OCI-LY1 (cell line): ENCODE results near the gene SMAD6.

Source experiments
- CTCF ChIP-seq: fragments of 200-600 bp; sonication (generic), shearing (Covaris generic); IDR thresholded peaks from 2 replicates; pipeline ENCODE4 v1.5.1; 2017; ENCODE audit warnings: mild to moderate bottlenecking, antibody characterized with exemption, low read length, moderate library complexity, mixed read lengths
- EZH2 ChIP-seq: fragments of 200-600 bp; sonication (generic), shearing (Covaris generic); IDR thresholded peaks from 2 replicates; pipeline ENCODE4 v1.8.0; 2017; ENCODE audit warnings: borderline replicate concordance, mixed run types, mild to moderate bottlenecking, antibody characterized with exemption, low read length, moderate library complexity, mixed read lengths

DNA sequence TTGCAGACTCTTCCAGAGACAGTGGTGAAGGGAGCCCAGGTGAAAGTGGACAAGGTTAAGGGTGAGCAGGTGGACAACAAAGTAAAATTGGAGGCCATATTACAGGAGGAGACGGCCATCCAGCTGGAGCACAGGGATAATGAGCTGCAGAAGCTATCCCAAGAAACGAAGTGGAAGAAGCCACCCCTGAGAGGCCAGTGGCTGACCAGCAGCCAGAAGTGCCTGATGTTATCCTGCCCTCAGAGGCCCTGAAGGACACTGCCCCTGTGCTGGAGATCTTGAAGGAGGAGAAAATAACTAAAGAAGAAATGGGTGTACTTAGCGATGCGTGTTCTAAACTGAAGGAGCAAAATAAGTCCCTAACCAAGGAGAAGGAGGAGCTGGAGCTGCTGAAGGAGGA lies 107.6 kb downstream of the SMAD6 start:
- TF ChIP-seq CTCF (no peak), EZH2 (no peak)
